DMS 273 treated with DMSO at 0.1 percent for 48 hours (cell line): ENCODE data around the gene PFN3.
"Not testable (repeated sequence)": the region's sequence is repeated elsewhere in the genome, so short reads cannot be mapped to it uniquely, and the experiment has no call there.

Experiments
- DNase-seq: peaks from one replicate; lab custom pipeline; 2025; lab: John Stamatoyannopoulos, UW

The PFN3 gene

GRCh38 chr5:177360740-177361139, 39.7 kb downstream of the PFN3 start:
- DNase-seq, result not testable (repeated sequence)

DNA sequence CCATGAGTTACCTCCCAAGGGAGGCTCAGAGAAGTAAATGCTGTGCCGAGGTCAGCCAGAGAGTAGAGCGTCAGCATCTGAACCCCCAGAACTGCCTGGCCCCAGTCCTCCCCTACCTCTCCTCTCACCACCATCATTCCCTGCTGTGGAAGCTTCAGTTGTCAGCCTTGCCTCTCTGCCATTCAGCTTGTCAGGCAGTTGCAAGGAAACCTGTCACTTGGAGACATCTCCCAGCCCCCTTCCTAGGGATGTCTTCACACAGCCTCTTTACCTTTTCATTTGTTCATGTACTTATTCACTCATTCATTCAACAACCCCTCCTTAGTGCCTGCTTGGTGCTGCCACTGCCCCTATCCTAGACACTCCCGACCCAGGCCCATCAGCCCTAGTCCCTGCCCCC, 40.6 kb downstream of the PFN3 start:
- DNase-seq, result no peak

DNA sequence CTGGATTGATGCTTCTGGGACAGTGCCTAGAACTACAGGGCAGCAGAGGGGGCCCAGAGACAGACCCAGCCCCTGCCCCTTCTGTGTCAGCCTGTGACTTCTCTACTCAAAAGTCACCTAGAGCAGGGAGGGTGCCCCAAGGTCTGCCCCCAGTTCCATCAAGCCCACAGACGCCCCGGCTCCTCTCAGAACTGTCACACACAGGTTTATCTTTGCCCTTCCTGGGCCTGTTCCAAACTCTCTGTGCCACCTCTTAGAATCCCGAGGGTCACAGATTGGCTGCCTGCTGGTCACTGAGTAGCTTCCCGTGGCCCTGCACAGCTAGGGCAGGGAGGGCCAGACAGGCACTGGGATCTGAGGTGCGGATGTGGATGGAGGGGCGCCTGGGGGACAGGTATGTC, 41.0 kb downstream of the PFN3 start:
- DNase-seq, result no peak

DNA sequence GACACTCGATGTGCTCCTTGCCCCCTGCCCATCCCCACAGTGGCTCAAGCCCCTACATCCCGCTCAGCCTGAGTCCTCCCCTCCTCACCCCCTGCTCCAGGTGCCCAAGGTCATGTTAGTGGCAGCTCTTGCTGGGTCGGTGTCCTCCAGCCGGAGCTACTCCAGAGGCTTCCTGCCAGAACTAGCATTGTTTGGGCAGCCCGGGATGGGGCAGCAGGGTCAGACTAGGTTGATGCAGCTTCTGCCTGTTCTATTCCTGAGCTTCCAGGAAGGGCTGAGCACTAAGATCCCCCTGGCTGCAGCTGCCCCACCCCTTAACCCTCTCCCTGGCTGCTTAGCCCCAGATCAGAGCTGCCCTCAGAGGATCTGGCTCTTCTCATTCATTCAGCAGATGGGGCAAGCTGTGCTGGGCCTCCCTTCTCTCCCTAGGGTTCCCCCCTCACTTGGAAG, 42.1 kb downstream of the PFN3 start:
- no peak for DNase-seq

DNA sequence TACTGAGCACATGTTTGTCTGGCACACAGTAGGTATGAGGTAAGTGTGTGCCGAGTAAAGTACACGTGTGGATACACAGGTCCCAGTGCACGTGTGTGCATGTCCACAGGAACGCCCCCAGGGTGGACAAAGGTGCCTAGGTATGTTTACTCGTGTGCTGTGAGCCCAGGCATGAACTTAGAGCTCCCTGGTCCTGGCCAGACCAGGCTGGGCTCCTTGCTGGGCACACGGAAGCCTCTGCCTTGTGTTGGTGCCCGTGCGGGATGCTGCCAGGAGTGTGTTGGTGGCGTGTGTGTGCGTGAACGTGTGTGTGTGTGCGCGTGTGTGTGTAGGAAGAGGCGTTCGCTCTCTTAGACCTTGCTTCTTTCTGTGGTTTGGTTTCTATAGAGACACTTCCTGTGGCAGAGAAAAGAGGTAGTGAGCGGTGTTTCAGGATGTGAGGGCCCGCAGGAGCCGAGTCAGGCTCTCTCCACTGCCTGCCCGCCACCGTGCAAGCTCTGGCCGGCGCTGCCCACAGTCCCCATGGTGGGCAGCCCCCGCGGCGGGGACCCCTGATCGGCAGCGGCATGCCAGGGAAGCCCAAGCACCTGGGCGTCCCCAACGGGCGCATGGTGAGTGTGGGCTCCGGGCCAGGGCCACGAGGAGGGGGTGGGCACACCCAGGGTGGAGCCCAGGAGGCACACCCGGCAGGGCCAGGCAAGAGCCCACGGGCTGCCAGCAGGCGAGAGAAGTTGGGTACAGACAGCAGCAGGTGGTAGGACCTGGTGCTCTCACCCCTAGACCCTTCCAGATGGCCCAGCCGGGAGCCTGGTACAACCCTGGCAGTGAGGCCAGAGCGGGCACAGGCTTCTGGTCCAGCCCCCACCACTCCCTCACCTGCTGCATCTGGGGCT, 42.8 kb downstream of the PFN3 start, which contains the start of gene RGS14:
TSS of gene RGS14 (plus strand) at position 466 of the 893 bp plus-strand sequence. CDS start at position 567, 101 bp downstream.
- DNase-seq, result no peak

DNA sequence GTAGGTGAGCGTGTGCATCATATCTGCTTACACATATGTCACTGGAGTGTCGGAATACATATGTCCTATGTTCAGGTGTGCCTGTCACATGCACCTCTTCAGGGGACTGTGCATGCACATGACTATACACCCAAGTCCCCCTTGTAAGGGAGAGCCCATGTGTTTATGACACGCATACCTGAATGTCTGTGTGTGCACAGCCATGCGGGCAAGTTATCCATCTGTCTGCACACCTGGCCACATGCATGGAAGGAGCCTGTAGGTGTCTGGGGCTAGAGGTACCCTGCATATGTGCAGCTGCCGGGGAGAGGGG, 43.4 kb downstream of the PFN3 start:
- DNase-seq, result no peak

DNA sequence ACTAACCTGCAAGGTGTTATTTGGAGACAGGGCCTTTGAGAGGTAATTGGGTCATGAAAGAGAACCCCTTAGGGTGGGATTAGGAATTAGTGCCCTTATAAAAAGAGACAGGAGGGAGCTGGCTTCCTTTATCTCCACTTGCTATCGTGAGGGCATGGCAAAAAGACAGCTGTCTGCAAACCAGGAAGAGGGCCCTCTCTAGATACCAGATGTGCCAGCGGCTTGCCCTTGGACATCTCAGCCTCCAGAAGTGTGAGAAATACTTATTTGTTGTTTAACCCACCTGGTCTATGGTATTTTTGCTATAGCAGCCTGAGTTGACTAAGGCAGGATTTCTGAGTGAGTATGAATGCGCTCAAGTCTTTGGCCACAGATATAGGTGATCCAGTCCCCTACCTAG, 43.7 kb downstream of the PFN3 start:
- DNase-seq, result no peak

DNA sequence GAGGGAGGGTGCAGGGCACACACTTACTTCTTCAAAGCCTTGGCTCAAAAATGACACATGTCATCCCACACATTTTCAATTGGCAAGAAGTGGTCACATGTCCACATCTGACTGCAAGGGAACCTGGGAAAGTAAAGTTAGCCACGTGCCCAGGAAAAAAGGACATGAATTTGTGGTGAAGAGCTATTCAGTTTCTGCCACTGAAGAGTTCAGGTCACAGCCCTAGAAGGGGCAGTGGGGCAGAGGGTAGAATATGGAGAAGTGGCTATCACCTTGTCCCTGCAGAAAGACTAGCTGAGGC, 44.6 kb downstream of the PFN3 start:
- DNase-seq, result no peak

DNA sequence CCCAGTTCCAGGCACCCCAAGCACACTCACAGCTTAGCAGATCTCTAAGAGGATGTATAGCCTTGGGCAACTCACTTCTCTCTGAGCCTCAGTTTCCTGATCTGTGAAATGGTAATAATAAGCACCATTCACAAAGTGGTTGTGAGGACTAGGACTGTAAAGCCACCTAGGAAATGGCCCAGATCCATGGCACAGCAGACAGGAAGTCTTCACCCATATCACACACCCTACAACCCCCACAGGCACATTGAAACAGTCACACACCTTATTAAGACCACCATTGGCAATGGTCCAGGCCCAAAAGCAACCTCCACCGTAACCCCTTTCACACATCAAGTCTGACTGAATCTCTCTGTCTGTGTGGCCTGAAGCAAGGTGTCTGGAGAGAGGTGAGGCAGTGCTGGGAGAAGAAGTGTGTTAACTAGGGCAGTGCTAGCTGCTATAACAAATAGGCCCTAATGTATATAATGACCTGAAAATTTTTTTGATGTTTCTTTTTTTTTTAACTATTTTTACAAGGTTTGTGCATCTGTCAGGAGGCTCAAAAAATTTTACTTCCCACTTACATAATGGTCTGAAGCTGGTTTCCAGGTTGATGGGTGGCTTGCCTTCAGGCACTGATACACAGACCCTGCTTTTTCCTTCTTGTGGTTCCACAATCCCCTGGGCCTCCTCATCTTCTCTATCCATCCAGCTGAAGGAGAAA, 45.1 kb downstream of the PFN3 start:
- DNase-seq, result no peak

- DNase-seq, result no peak
Observed at GRCh38 chr5:177354711-177355110, 45.8 kb downstream of the PFN3 start.

GRCh38 chr5:177354256-177354655, 46.2 kb downstream of the PFN3 start:
- DNase-seq, result no peak

DNA sequence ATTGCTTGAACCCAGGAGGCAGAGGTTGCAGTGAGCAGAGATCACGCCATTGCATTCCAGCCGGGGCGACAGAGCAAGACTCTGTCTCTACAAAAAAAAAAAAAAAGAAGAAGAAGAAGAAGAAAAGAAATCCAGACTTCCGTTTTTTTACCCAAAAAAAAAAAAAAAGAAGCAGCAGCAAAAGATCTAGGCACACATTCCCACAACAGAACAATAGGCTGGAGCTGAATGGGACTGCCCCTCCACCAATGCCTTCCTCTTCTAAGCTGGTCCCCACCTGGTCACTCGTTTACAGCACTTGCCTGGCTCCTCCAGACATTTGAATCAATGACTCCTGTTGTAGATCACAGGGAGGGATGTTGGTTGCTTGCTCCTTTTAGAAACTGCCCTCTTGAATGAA, 47.4 kb downstream of the PFN3 start:
- no peak for DNase-seq

GRCh38 chr5:177351392-177352329, 48.8 kb downstream of the PFN3 start, which contains the start of gene LMAN2:
Gene LMAN2 (minus strand): TSS chr5:177351668. CDS start chr5:177351647, 21 bp downstream.
- peak; percentile 87 for DNase-seq

DNA sequence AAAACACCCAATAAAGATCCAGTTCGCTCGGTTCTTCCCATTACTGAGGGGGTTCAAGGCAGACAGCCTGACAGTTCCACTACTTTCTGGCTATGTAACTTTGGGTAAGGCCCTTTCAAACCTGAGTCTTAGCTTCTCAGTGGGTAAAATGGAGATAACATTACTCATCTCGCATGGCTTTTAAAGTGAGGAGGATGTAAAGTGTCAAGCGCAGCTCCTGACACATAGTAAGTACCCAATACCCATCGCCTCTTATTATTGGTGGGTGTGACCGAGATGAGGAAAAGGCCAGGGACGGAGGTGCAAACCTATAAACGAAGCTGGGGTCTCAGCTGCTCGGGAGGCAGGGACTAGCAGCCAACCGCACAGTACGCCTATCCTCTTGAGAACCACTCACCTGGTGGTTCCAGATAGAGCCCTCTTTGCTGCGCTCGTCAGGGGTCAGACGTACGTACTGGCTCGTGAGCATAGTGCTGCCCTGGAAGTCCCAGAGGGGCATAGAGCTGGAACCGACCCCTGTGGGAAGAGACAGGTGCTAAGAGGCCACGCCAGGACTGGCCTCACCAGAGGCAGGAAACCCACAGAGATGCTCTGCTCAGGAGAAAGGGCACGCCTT, 49.6 kb downstream of the PFN3 start:
- no peak for DNase-seq
